ENCODE measurements around the gene PDZRN4. TPM values are rescaled to one million over a fixed set of nuclear protein-coding genes. Genes with fewer than 3 reads are reported as not detected.

The PDZRN4 gene
- total and polyA plus RNA-seq, 8 donors: 0.12 to 0.26 (median 0.23) TPM; not detected in 4

DNA sequence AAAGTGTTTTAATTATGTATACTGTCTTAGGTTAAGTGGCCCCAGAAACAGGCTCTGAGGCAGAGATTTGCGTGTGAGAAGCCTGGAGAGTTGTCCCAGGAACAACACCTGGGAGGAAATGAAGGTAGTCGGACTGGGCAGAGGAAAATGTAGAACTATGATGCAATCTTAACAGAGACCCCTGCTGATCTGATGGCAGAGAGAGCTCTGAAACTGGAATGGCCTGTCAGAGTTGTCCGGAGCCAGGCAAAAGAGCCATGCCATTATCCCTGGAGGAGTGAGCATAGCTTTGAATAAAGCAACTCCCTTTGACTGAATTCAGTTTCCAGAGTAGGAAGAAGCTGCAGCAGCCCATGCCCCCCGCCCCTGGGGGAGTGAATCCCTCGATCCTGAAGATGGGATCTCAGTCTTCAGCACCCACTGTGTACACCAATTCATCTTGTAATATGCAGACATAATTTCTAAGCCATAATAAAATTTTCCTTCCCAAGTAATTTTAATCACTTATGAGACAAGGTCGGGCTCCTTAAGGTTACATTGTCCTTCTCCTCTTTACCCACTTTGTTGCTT, 264.8 kb downstream of the PDZRN4 start:
- WGBS, 2 donors: 38 to 55% methylated on average over 6 of the region's 6 CpGs
- no peaks in the 10 kb centered on the region for H3K4me1 ChIP-seq
- no peak overlapping the region for H3K4me3 ChIP-seq
- no peaks in the 10 kb centered on the region for H3K9me3 ChIP-seq
- FAIRE-seq (no peak), DNase-seq (no peak), ATAC-seq (no peak)
- intact Hi-C loops (cut with DNase I): no loop called here
- H3K36me3 ChIP-seq: no peaks in the 10 kb centered on the region
- H3K27me3 ChIP-seq: no peaks in the 10 kb centered on the region
- TF ChIP-seq, protein P1, sequence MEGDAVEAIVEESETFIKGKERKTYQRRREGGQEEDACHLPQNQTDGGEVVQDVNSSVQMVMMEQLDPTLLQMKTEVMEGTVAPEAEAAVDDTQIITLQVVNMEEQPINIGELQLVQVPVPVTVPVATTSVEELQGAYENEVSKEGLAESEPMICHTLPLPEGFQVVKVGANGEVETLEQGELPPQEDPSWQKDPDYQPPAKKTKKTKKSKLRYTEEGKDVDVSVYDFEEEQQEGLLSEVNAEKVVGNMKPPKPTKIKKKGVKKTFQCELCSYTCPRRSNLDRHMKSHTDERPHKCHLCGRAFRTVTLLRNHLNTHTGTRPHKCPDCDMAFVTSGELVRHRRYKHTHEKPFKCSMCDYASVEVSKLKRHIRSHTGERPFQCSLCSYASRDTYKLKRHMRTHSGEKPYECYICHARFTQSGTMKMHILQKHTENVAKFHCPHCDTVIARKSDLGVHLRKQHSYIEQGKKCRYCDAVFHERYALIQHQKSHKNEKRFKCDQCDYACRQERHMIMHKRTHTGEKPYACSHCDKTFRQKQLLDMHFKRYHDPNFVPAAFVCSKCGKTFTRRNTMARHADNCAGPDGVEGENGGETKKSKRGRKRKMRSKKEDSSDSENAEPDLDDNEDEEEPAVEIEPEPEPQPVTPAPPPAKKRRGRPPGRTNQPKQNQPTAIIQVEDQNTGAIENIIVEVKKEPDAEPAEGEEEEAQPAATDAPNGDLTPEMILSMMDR (IDR thresholded peaks at IDR 0.05): no peak
- no peak overlapping the region for H3K27ac ChIP-seq

GRCh38 chr12:41453409-41453808, 265.3 kb downstream of the PDZRN4 start:
- Histone ChIP-seq H3K4me1 (no peaks in the 10 kb centered on the region), H3K27me3 (no peaks in the 10 kb centered on the region), H3K4me3 (no peak overlapping the region), H3K9me3 (no peaks in the 10 kb centered on the region), H3K36me3 (no peaks in the 10 kb centered on the region), H3K27ac (no peak overlapping the region)
- intact Hi-C loops (cut with DNase I): no loop called here
- no peak for ATAC-seq
- DNase-seq: no peak
- WGBS, 2 donors: 61 to 75% methylated on average over 4 of the region's 4 CpGs
- TF ChIP-seq, protein P1 (IDR thresholded peaks at IDR 0.05): no peak
- no peak for FAIRE-seq

GRCh38 chr12:41459111-41459905, 271.2 kb downstream of the PDZRN4 start:
- H3K4me3 ChIP-seq: no peak overlapping the region
- FAIRE-seq (no peak), DNase-seq (no peak), ATAC-seq (no peak)
- H3K4me1 ChIP-seq: no peaks in the 10 kb centered on the region
- H3K27me3 ChIP-seq: no peaks in the 10 kb centered on the region
- no peaks in the 10 kb centered on the region for H3K9me3 ChIP-seq
- H3K36me3 ChIP-seq: no peaks in the 10 kb centered on the region
- intact Hi-C loops (cut with DNase I): no loop called here
- TF ChIP-seq, protein P1 (IDR thresholded peaks at IDR 0.05): no peak
- WGBS, 2 donors: 50 to 67% methylated on average over 2 of the region's 2 CpGs
- H3K27ac ChIP-seq: no peak overlapping the region

DNA sequence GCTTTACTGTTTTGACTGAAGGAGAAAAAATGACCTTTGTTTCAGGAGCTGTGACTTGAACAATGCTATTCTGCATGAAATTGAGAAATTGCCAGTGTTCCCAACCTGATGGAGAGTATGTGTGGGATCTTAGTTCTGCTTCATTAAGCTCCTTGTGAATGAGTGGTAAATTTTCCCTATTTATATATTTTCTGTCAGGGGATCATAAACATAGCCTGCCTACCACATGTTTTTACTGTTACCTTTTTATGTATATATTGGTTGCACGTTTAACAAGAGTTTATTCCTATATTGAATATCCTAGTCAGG, 271.7 kb downstream of the PDZRN4 start:
- no peak for ATAC-seq
- no peak for FAIRE-seq
- 59 to 65% methylated on average over 1 of the region's 1 CpG for WGBS, 2 donors
- intact Hi-C loops (cut with DNase I): no loop called here
- TF ChIP-seq, protein P1 (IDR thresholded peaks at IDR 0.05): no peak
- H3K9me3 ChIP-seq: no peaks in the 10 kb centered on the region
- DNase-seq: no peak
- H3K36me3 ChIP-seq: no peaks in the 10 kb centered on the region
- H3K27ac ChIP-seq: no peak overlapping the region
- no peaks in the 10 kb centered on the region for H3K4me1 ChIP-seq
- no peaks in the 10 kb centered on the region for H3K27me3 ChIP-seq
- H3K4me3 ChIP-seq: no peak overlapping the region

- no peaks in the 10 kb centered on the region for H3K27me3 ChIP-seq
- no peak for DNase-seq
- no peak for FAIRE-seq
- no peak overlapping the region for H3K4me3 ChIP-seq
- TF ChIP-seq, protein P1 (IDR thresholded peaks at IDR 0.05): no peak
- intact Hi-C loops (cut with DNase I): no loop called here
- H3K36me3 ChIP-seq: no peaks in the 10 kb centered on the region
- no peaks in the 10 kb centered on the region for H3K4me1 ChIP-seq
- H3K27ac ChIP-seq: no peak overlapping the region
- ATAC-seq: no peak
- 55 to 61% methylated on average over 3 of the region's 3 CpGs for WGBS, 2 donors
- H3K9me3 ChIP-seq: no peaks in the 10 kb centered on the region
Observed at GRCh38 chr12:41460906-41461305, 272.8 kb downstream of the PDZRN4 start.
